Thymus (tissue), 11 donors: ENCODE measurements around the gene C17orf50. TPM values are rescaled to one million over a fixed set of nuclear protein-coding genes. Genes with fewer than 3 reads are reported as not detected.
A peak's percentile ranks its signal among the peaks of the same experiment; 100 is the strongest.

Experiments used
- DNase-seq, 9 donors: peaks; one replicate each; pipeline ENCODE4 v3.0.0-alpha.2; 2013; ENCODE audit warnings: low spot score in 9 of 9, low read depth in 6 of 9, missing footprints in 1 of 9
- H3K27ac ChIP-seq, 2 donors: one replicate each; pipeline ENCODE4 v1.5.1; 2013; ENCODE audit warnings: control low read depth in 1 of 2, low read depth in 1 of 2, low read length in 1 of 2, mild to moderate bottlenecking in 1 of 2, moderate library complexity in 1 of 2
- H3K27me3 ChIP-seq, 2 donors: one replicate each; pipeline ENCODE4 v1.5.1; 2013; ENCODE audit warnings: low read length in 1 of 2; ENCODE audit not compliant: control insufficient read depth in 2 of 2, insufficient read depth in 1 of 2
- H3K36me3 ChIP-seq, 2 donors: one replicate each; pipeline ENCODE4 v1.5.1; 2013; ENCODE audit warnings: low read length in 1 of 2, mild to moderate bottlenecking in 1 of 2, moderate library complexity in 1 of 2; ENCODE audit not compliant: control insufficient read depth in 2 of 2, insufficient read depth in 2 of 2
- H3K4me1 ChIP-seq, 2 donors: one replicate each; pipeline ENCODE4 v1.5.1; 2013; ENCODE audit warnings: low read length in 2 of 2; ENCODE audit not compliant: control insufficient read depth in 2 of 2, insufficient read depth in 2 of 2
- H3K4me3 ChIP-seq, 2 donors: one replicate each; pipeline ENCODE4 v1.5.1; 2013; ENCODE audit warnings: low read length in 2 of 2, control low read depth in 1 of 2, mild to moderate bottlenecking in 1 of 2
- H3K9me3 ChIP-seq, 2 donors: one replicate each; pipeline ENCODE4 v1.5.1; 2013; ENCODE audit warnings: low read length in 1 of 2, mild to moderate bottlenecking in 1 of 2; ENCODE audit not compliant: control insufficient read depth in 2 of 2, insufficient read depth in 1 of 2
- WGBS: extraction: QIAGEN DNeasy Blood & Tissue Kit; methylation state at CpG from one replicate; pipeline ENCODE4 v1.1.7; 2013; 5-methylcytosine and 5-hydroxymethylcytosine counted together
- polyA plus RNA-seq: library from polyadenylated mRNA; stranded (reverse); fragments of 200-250 nt; gene quantifications from one replicate; pipeline ENCODE4 v1.2.3, GENCODE V29; 2013
- total RNA-seq: library from RNA; stranded (reverse); fragments of 120-200 nt; gene quantifications from one replicate; pipeline ENCODE4 v1.2.4, GENCODE V29; 2013
- donor health status: healthy.

Gene C17orf50
- total and polyA plus RNA-seq, 2 donors = 0.09 to 0.14 TPM

DNA sequence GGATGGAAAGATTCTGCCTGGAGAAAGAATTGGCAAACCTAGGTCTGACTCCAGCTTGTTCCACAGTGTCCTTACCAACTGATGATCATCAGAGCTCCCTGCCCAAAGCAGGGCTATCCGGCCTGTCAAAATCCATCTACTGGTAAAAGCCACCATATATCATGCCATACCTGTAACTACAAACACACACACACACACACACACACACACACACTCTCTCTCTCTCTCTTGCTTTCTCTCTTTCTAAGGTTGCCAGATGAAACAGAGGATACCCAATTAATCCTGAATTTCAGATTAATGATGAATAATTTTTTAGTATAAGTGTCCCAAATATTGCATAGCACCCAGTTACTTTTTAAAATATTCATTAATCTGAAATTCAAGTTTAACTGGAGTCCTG, 36.3 kb downstream of the C17orf50 start:
- H3K27me3 ChIP-seq = peaks cover 31 to 58% of the 10 kb centered on the region in 2 donors
- H3K4me3 ChIP-seq = no peak overlapping the region
- no peak overlapping the region for H3K27ac ChIP-seq
- H3K36me3 ChIP-seq = no peaks in the 10 kb centered on the region
- no peak for DNase-seq
- H3K9me3 ChIP-seq = no peaks in the 10 kb centered on the region
- 98% methylated on average over 1 of the region's 1 CpG for WGBS
- peaks cover 14 to 17% of the 10 kb centered on the region in 2 donors for H3K4me1 ChIP-seq

DNA sequence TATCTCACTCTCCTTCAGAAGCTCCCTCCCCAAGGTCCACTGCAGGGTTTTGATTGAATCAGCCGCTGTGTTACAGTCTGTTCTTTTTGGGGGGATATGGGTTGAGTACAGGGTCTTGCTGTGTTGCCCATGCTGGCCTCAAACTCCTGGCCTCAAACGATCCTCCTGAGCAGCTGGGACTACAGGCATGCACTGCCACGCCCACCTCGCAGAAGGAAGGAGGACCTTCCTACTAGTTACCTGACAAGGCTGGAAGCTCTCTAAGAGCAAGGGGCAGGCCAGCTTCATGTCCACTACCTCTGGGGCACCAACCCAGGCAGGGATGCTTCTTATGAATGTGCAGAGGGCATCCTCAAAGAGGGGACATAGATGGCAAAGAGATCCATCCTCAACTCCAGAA, 36.7 kb downstream of the C17orf50 start:
- Histone ChIP-seq H3K27ac (no peak overlapping the region), H3K4me1 (peaks cover 14 to 19% of the 10 kb centered on the region in 2 donors), H3K27me3 (peaks cover 28 to 54% of the 10 kb centered on the region in 2 donors), H3K9me3 (no peaks in the 10 kb centered on the region), H3K4me3 (no peak overlapping the region), H3K36me3 (no peaks in the 10 kb centered on the region)
- WGBS = 85% methylated on average over 4 of the region's 4 CpGs
- DNase-seq = no peak

DNA sequence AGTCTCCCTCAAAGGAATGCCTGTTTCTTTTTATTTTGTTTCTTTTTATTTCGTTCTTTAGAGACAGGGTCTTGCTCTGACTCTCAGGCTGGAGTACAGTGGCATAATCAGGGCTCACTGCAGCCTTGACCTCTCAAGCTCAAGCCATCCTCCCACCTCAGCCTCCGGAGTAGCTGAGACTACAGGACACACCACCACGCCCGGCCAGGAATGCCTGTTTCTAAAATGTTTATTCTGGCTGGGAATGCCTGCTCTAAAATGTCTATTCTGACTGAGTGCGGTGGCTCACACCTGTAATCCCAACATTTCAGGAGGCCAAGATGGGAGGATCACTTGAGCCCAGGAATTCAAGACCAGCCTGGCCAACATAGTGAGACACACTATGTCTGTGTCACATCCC, 37.2 kb downstream of the C17orf50 start:
- H3K4me3 ChIP-seq = no peak overlapping the region
- H3K36me3 ChIP-seq = no peaks in the 10 kb centered on the region
- DNase-seq = no peak
- no peak overlapping the region for H3K27ac ChIP-seq
- H3K27me3 ChIP-seq = peaks cover 28 to 54% of the 10 kb centered on the region in 2 donors
- 96% methylated on average over 5 of the region's 5 CpGs for whole genome bisulfite sequencing
- no peaks in the 10 kb centered on the region for H3K9me3 ChIP-seq
- peaks cover 14 to 19% of the 10 kb centered on the region in 2 donors for H3K4me1 ChIP-seq

DNA sequence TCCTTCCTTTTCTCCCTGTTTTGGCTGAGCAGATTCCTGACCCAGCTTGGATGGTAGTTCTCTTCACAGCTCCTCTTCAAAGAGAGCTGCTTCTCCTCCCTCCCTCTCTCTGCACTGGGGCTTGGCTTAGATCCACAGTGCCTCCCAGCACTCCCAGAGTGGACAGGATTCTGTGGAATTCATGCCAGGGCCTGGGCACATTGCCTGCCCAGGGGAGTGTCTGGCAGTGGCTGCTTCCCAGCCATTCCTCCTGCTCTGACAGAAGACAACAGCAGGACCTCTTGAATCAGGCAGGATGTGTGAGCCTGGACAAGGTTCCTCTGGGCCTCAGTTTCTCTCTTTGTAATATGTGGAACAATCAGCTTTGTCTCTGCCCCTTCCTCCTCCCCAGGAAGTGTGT, 39.3 kb downstream of the C17orf50 start:
- peaks cover 13 to 17% of the 10 kb centered on the region in 2 donors for H3K4me1 ChIP-seq
- DNase-seq = no peak
- H3K27ac ChIP-seq = no peak overlapping the region
- H3K9me3 ChIP-seq = no peaks in the 10 kb centered on the region
- H3K4me3 ChIP-seq = no peak overlapping the region
- peaks cover 11 to 34% of the 10 kb centered on the region in 2 donors for H3K27me3 ChIP-seq
- H3K36me3 ChIP-seq = no peaks in the 10 kb centered on the region

DNA sequence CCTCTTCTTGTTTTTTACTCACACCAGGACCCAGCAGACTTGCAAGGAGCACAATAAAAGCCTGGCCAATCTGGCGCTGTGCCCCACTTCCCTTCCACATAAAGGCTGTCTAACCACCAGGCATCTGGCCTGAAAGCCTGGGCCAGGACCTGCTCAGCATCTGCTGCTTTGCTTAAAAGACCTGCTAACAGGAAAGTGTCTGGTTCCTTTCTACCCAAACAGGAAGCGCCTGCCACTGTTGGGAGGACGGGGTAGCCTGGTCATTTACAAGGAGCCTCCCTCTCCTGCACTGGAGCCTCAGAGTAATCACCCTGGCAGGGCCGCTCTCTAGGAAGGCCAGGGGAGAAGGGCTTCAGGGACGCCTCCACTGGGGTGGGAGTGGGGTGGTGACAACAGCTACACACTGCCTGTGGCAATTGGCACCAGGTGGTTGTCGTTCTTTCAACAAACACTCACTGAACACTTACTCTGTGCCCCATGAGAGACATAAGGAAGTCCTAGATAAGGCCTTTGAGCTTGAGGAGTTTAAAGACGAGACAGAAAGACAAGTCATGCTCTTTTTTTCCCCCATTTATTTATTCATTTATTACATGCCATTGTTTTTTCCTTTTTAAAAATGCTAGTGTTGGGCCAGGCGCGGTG, 41.0 kb downstream of the C17orf50 start:
- peak overlapping the region; percentile 83 to 86 for H3K27ac ChIP-seq
- H3K9me3 ChIP-seq = no peaks in the 10 kb centered on the region
- no peaks in the 10 kb centered on the region for H3K36me3 ChIP-seq

DNA sequence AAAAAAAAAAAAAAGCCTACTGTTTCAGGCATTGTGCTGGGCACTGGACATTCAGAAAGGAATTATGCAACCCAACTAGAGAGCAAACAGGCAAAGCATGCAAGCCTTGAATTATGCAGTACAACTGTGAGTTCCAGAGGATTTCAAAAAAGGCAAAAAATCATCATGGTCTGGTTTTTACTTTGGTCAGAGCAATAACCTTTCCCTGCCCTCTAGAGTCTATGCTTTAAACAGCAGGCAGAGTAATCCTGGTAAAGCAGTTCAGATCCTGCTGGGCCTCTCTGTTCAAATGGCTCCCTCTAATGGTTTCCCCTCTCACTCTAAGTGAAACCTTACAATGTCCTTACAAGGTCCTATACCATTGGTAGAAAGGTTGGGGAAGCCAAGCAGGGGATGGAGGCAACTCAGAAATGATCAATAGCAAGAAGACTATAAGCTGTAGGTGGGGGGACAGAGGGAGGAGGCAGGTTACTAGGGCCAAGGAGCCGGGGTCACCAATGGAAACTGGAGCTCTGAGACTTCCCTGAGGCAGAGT, 44.0 kb downstream of the C17orf50 start:
- DNase-seq = peak; percentile 49 to 89 (median 65)
- Histone ChIP-seq H3K36me3 (no peaks in the 10 kb centered on the region), H3K9me3 (peaks cover 0 to 3% of the 10 kb centered on the region in 2 donors), H3K4me1 (peaks cover 22 to 30% of the 10 kb centered on the region in 2 donors), H3K27ac (no peak overlapping the region), H3K27me3 (no peaks in the 10 kb centered on the region), H3K4me3 (no peak overlapping the region)
- WGBS = 45% methylated on average over 1 of the region's 1 CpG

More for the DNA sequence above, 41.0 kb downstream of the C17orf50 start:
- Histone ChIP-seq H3K4me3 (no peak overlapping the region), H3K27me3 (peaks cover 3 to 16% of the 10 kb centered on the region in 2 donors), H3K4me1 (peaks cover 13 to 19% of the 10 kb centered on the region in 2 donors)
- DNase-seq = peak in 6 of 9 donors; percentile 23 to 77 (median 42)
- 26% methylated on average over 9 of the region's 9 CpGs for WGBS

DNA sequence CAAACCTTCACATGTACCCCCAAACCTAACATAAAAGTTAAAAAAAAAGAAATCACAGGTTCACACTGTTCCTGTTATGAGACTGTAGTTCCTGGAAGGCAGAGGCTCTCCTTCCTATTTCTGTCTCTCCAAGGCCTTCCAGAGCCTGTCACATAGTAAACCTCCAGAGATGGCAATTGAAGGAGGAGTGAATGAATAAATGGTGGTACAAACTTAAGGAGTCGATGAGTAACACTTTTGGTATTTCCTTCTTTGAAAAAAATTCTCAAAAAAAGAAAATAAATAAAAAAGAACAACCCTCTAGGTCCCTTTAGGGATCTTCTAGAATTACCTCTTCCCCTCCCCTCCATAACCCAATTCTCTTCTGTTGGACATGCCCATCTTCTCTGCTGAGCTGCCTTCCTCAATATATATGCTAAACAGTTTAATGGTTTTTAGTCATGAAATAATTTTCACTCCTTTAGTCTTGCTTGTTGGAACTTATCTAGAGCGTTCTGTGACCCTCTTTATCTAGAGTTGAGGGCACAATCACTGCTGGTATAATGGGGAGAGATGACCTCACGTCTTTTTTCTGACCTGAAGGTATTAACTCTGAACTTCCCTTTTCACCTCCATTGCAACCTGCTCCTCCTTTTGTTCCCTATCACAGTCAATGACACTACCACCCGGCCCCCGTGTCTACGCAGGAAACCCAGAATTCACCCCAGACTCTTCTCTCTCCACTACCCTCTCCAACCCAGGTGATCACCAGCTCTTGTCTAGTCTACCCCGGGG, 46.9 kb downstream of the C17orf50 start:
- H3K36me3 ChIP-seq = peaks cover 0 to 4% of the 10 kb centered on the region in 2 donors
- no peaks in the 10 kb centered on the region for H3K27me3 ChIP-seq
- no peak for DNase-seq
- H3K4me3 ChIP-seq = no peak overlapping the region
- 91% methylated on average over 7 of the region's 7 CpGs for WGBS
- peaks cover 0 to 3% of the 10 kb centered on the region in 2 donors for H3K9me3 ChIP-seq
- peaks cover 17 to 28% of the 10 kb centered on the region in 2 donors for H3K4me1 ChIP-seq
- H3K27ac ChIP-seq = no peak overlapping the region

DNA sequence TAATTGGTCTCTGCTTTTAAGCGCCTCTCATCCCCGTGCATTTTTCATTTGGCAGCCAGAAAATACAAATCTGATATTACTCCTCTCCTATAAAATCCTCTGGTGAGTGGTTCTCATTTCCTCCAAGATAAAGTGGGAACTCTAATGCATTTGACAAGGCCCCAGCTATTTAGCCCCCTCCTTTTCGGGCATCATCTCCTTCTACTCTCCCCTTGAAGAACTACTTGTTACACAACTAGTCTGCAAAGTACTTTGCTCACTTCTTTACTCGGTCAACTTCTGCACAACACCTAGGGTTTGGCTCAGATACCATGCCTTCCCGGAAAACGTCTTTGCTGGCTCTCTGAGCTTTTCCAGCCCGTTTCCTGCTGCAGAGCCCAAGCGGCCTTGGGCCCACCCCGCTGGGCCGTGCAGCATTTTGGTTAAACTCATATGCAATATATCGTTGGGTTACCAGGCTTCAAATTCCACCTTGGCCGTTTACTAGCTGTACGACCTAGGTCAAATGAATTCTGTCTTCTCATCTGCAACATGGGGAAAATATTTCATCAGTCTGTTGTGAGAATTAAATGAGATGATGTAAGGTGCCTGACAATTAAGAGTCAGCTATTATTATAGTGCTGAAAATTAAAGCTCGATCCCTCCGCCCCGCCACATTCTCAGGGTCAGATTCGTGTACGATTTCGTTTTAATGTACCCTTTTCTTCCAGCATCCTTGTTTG, 47.7 kb downstream of the C17orf50 start:
- no peak for DNase-seq

More for the DNA sequence above, 47.7 kb downstream of the C17orf50 start:
- Histone ChIP-seq H3K4me1 (peaks cover 17 to 31% of the 10 kb centered on the region in 2 donors), H3K9me3 (peaks cover 0 to 3% of the 10 kb centered on the region in 2 donors), H3K27ac (peak overlapping the region; percentile 93 to 99), H3K36me3 (peaks cover 0 to 4% of the 10 kb centered on the region in 2 donors), H3K4me3 (peak overlapping the region; percentile 81 to 98), H3K27me3 (no peaks in the 10 kb centered on the region)
- WGBS = 40% methylated on average over 19 of the region's 19 CpGs
